GM21786 (cell line): ENCODE results near the gene HYAL2.

Experiments used
- ATAC-seq: cut with Tn5 transposase; IDR thresholded peaks from one replicate; pipeline ENCODE4 v1.9.1; 2021; ENCODE audit not compliant: unreplicated experiment

HYAL2 gene

GRCh38 chr3:50271314-50271936 lies 51.1 kb downstream of the HYAL2 start:
- no peak for ATAC-seq

DNA sequence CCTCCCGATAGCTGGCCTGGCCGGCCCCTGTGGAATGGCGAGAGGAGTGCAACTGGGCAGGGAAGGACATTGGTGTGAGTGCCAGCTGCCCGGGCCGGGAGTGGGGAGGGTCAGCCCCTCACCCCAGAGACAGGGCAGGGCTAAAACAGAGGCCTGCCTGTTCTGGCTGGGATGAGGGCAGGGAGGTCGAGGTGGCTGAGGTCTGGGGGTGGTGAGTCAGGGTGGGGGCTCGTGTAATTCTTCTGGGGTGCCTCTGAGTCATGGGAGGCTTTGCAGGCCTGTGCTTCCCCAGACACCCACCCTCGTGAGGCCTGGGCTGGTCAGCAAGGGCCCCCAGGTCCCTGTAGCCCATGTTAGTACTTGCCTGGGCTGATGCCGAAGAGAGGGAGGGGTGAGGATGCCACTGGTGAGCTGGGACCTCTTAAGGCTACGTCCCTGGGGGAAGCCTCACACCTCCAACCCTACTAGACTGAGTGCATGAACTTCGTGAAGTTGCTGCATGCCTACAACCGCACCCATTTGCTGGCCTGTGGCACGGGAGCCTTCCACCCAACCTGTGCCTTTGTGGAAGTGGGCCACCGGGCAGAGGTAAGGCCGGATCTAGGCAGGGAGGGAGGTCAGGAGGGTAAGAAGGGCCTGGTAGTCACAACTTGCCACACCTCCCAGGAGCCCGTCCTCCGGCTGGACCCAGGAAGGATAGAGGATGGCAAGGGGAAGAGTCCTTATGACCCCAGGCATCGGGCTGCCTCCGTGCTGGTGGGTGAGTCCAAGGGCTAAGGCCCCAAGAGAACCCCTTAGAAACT lies 51.9 kb downstream of the HYAL2 start:
- ATAC-seq: no peak

DNA sequence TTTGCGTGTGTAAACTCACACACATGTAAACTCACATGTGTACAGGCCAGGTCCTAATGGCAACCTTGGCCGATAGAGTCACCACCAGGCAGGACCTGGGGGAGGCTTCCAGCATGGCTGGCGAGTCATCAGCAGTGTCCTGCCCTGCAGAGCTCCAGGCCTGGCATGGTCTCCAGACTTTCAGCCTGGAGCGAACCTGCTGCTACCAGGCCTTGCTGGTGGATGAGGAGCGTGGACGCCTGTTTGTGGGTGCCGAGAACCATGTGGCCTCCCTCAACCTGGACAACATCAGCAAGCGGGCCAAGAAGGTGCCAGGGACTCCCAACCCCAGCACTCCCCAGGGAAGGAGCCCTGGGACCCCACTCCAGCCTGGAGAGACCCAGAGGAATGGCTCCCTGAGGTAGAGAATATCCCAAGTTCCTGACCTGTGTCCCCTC lies 52.5 kb downstream of the HYAL2 start:
- ATAC-seq: no peak

DNA sequence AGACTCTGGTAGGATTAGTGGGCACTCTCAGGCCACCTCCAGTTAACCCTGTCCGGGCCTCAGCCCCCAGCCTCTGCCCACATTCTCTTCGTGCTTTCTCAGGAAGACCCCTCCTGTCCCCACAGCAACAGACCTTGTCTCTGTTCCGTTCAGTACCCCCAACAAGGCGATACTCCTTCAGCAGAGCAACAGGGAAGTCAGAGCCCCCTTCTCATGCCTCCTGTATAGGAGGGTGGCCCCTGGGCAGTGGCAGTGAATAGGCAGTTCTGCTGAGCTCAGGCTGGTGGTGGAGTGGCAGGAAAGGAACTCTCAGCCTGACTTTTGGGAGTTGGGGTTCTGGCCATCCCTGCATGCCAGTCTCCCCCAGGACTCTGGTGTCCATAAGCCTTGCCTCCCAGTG lies 53.1 kb downstream of the HYAL2 start:
- ATAC-seq: no peak

GRCh38 chr3:50268703-50269451 lies 53.7 kb downstream of the HYAL2 start, which contains the start of gene SEMA3B:
Gene SEMA3B, plus strand, starts transcription at chr3:50269147. Its CDS starts 94 bp downstream, at chr3:50269241.
- ATAC-seq: no peak

DNA sequence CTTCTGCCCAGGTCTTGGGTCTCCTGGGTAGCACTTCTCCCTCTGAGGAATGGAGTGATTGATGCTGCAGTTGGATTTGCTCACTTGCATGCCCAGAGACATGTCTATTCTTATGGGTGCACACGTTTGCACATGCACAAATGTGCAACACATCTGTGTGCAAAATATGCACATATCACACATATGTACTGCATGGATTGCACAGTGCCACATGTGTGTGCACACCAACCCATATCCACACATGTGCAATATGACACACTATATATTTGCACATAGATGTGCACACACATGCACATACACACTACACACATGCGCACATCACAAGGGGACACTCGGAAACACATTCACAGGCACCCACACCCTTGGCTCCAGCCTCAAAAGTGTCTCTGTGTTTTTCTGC lies 54.3 kb downstream of the HYAL2 start:
- ATAC-seq: no peak
